ENCODE results near the gene TIMELESS.

TIMELESS gene

GRCh38 chr12:56484566-56484965 lies 35.3 kb upstream of the TIMELESS start:
- no peak overlapping the region for H3K9ac ChIP-seq (ENCODE audit: low read length)

DNA sequence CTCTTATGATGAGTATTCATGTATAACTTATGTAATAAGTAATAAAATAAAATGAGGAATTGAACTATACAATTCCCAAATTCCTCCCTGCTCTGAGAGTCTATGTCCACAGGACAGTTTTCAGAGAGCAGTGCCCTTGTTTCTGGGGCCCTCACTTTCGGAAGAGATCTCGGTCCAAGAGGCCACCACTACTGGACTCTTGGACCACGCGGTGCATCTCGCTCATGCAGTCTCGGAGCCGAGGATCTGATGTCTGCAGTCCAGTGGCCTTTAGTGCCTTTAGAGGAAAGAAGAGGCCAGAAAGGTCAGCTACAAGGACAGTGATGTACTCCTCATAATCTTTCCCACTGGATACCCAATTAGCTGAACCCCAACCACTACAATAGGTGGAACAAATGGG lies 30.4 kb upstream of the TIMELESS start:
- DNase-seq (ENCODE audit: low read depth): no peak
- H3K9ac ChIP-seq (ENCODE audit: low read length): no peak overlapping the region
- no peaks in the 10 kb centered on the region for H3K27me3 ChIP-seq (replicated peaks; ENCODE audit: control insufficient read depth, insufficient read depth, low read length)
- no peak overlapping the region for H3K4me3 ChIP-seq (ENCODE audit: low read length)
- H3K9me3 ChIP-seq (ENCODE audit: control insufficient read depth, low read length): no peaks in the 10 kb centered on the region
- H3K4me1 ChIP-seq (ENCODE audit: control insufficient read depth, insufficient read depth, low read length): no peaks in the 10 kb centered on the region
- no peaks in the 10 kb centered on the region for H3K36me3 ChIP-seq (ENCODE audit: control insufficient read depth, insufficient read depth, low read length, severe bottlenecking)

More at GRCh38 chr12:56484566-56484965, 35.3 kb upstream of the TIMELESS start:
- no peak for DNase-seq (ENCODE audit: low read depth)
- H3K4me1 ChIP-seq (ENCODE audit: control insufficient read depth, insufficient read depth, low read length): peaks cover 11% of the 10 kb centered on the region
- H3K27me3 ChIP-seq (replicated peaks; ENCODE audit: control insufficient read depth, insufficient read depth, low read length): peaks cover 24% of the 10 kb centered on the region
- H3K9me3 ChIP-seq (ENCODE audit: control insufficient read depth, low read length): peaks cover 3% of the 10 kb centered on the region
- H3K4me3 ChIP-seq (ENCODE audit: low read length): no peak overlapping the region
- no peaks in the 10 kb centered on the region for H3K36me3 ChIP-seq (ENCODE audit: control insufficient read depth, insufficient read depth, low read length, severe bottlenecking)

GRCh38 chr12:56477521-56478225 lies 28.4 kb upstream of the TIMELESS start:
- H3K36me3 ChIP-seq (ENCODE audit: control insufficient read depth, insufficient read depth, low read length, severe bottlenecking): no peaks in the 10 kb centered on the region
- no peaks in the 10 kb centered on the region for H3K9me3 ChIP-seq (ENCODE audit: control insufficient read depth, low read length)
- DNase-seq (ENCODE audit: low read depth): no peak
- no peak overlapping the region for H3K9ac ChIP-seq (ENCODE audit: low read length)
- H3K27me3 ChIP-seq (replicated peaks; ENCODE audit: control insufficient read depth, insufficient read depth, low read length): no peaks in the 10 kb centered on the region
- H3K4me3 ChIP-seq (ENCODE audit: low read length): no peak overlapping the region
- no peaks in the 10 kb centered on the region for H3K4me1 ChIP-seq (ENCODE audit: control insufficient read depth, insufficient read depth, low read length)

DNA sequence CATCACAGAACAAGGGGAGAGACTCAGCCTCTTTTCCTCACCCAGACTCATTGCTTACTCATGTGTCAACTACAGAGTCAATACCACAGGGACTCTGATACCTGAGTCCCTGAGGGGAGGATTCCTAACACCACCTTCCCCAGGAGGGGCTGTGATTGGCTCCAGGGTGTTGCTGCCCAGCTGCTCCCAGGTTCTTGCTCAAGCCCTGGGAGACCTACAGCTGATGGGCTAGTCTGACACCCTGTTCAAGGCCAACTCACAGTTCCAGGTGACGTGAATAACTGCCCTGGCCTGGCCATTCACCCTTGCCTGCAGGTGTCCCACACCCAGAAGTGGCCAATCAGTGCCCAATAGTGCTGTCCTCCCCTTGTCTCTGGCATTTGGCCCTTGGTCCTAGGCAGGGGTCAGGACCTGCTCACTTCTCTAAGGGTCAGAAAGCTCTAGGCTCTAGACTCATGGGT lies 27.8 kb upstream of the TIMELESS start:
- no peaks in the 10 kb centered on the region for H3K9me3 ChIP-seq (ENCODE audit: control insufficient read depth, low read length)
- H3K4me3 ChIP-seq (ENCODE audit: low read length): no peak overlapping the region
- no peaks in the 10 kb centered on the region for H3K4me1 ChIP-seq (ENCODE audit: control insufficient read depth, insufficient read depth, low read length)
- no peaks in the 10 kb centered on the region for H3K36me3 ChIP-seq (ENCODE audit: control insufficient read depth, insufficient read depth, low read length, severe bottlenecking)
- no peak overlapping the region for H3K9ac ChIP-seq (ENCODE audit: low read length)
- DNase-seq (ENCODE audit: low read depth): no peak
- no peaks in the 10 kb centered on the region for H3K27me3 ChIP-seq (replicated peaks; ENCODE audit: control insufficient read depth, insufficient read depth, low read length)

- DNase-seq (ENCODE audit: low read depth): no peak
- no peaks in the 10 kb centered on the region for H3K4me1 ChIP-seq (ENCODE audit: control insufficient read depth, insufficient read depth, low read length)
- H3K36me3 ChIP-seq (ENCODE audit: control insufficient read depth, insufficient read depth, low read length, severe bottlenecking): no peaks in the 10 kb centered on the region
- no peaks in the 10 kb centered on the region for H3K27me3 ChIP-seq (replicated peaks; ENCODE audit: control insufficient read depth, insufficient read depth, low read length)
- H3K9me3 ChIP-seq (ENCODE audit: control insufficient read depth, low read length): no peaks in the 10 kb centered on the region
- H3K4me3 ChIP-seq (ENCODE audit: low read length): no peak overlapping the region
- H3K9ac ChIP-seq (ENCODE audit: low read length): no peak overlapping the region
Measured at GRCh38 chr12:56476143-56476542, 26.9 kb upstream of the TIMELESS start.

DNA sequence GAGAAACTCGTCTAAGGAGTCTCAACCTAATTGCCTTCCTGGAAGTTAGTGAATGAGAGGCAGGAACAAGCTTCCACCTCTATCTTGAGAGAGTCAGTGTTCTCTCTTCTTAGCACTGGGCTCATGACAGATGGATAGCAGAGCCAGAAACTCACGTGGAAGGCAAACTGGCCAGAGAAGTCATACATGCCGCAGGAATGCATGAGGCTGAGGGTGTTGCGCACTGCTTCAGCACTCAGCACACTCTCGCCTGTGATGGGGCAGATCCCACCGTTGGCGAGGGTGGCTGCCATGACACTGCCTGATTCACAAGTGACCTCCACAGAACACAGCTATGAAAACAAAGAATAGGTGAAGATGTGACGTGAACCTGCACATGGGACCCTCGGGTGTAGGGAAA lies 25.2 kb upstream of the TIMELESS start:
- DNase-seq (ENCODE audit: low read depth): no peak

GRCh38 chr12:56469007-56469930 lies 20.0 kb upstream of the TIMELESS start:
- Histone ChIP-seq H3K9ac (ENCODE audit: low read length) (peak overlapping the region; percentile 97), H3K9me3 (ENCODE audit: control insufficient read depth, low read length) (no peaks in the 10 kb centered on the region), H3K4me3 (ENCODE audit: low read length) (peak overlapping the region; percentile 97), H3K27me3 (replicated peaks; ENCODE audit: control insufficient read depth, insufficient read depth, low read length) (no peaks in the 10 kb centered on the region), H3K36me3 (ENCODE audit: control insufficient read depth, insufficient read depth, low read length, severe bottlenecking) (no peaks in the 10 kb centered on the region), H3K4me1 (ENCODE audit: control insufficient read depth, insufficient read depth, low read length) (peaks cover 10% of the 10 kb centered on the region)
- no peak for DNase-seq (ENCODE audit: low read depth)

More for the DNA sequence above, 25.2 kb upstream of the TIMELESS start:
- H3K4me3 ChIP-seq (ENCODE audit: low read length): no peak overlapping the region
- H3K27me3 ChIP-seq (replicated peaks; ENCODE audit: control insufficient read depth, insufficient read depth, low read length): no peaks in the 10 kb centered on the region
- H3K4me1 ChIP-seq (ENCODE audit: control insufficient read depth, insufficient read depth, low read length): peaks cover 6% of the 10 kb centered on the region
- H3K9ac ChIP-seq (ENCODE audit: low read length): no peak overlapping the region
- no peaks in the 10 kb centered on the region for H3K36me3 ChIP-seq (ENCODE audit: control insufficient read depth, insufficient read depth, low read length, severe bottlenecking)
- no peaks in the 10 kb centered on the region for H3K9me3 ChIP-seq (ENCODE audit: control insufficient read depth, low read length)

- Histone ChIP-seq H3K36me3 (ENCODE audit: control insufficient read depth, insufficient read depth, low read length, severe bottlenecking) (no peaks in the 10 kb centered on the region), H3K27me3 (replicated peaks; ENCODE audit: control insufficient read depth, insufficient read depth, low read length) (no peaks in the 10 kb centered on the region), H3K4me1 (ENCODE audit: control insufficient read depth, insufficient read depth, low read length) (peaks cover 14% of the 10 kb centered on the region), H3K9me3 (ENCODE audit: control insufficient read depth, low read length) (no peaks in the 10 kb centered on the region), H3K9ac (ENCODE audit: low read length) (peak within 1 kb of the TSS; percentile 97), H3K4me3 (ENCODE audit: low read length) (peak within 1 kb of the TSS; percentile 97)
- peak; percentile 97 for DNase-seq (ENCODE audit: low read depth)
Measured at GRCh38 chr12:56468216-56469006, 19.2 kb upstream of the TIMELESS start, which contains the start of gene SPRYD4. SPRYD4 (plus strand) TSS chr12:56468578; CDS start chr12:56468592, 14 bp downstream.

DNA sequence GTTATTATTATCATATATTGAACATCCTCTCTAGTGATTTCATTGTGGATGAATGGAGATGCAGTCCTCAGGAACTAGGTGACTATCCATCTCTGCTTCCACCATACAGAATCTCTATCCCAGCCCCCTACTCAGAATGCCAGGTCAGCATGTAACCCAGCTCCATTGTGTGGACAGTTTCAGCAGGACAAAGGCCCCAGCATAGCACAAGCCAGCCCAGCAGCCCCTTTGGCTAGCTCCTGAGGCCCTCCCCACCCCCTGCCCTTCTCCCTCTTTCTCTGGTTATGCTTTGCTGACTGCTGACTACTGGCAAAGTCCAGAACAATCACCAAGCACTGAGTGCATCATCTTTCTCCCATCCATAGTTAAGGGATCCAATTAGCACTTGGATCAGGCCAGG lies 13.3 kb upstream of the TIMELESS start:
- H3K9me3 ChIP-seq (ENCODE audit: control insufficient read depth, low read length): no peaks in the 10 kb centered on the region
- no peaks in the 10 kb centered on the region for H3K27me3 ChIP-seq (replicated peaks; ENCODE audit: control insufficient read depth, insufficient read depth, low read length)
- H3K36me3 ChIP-seq (ENCODE audit: control insufficient read depth, insufficient read depth, low read length, severe bottlenecking): no peaks in the 10 kb centered on the region
- H3K9ac ChIP-seq (ENCODE audit: low read length): peak overlapping the region; percentile 19
- H3K4me3 ChIP-seq (ENCODE audit: low read length): no peak overlapping the region
- peaks cover 3% of the 10 kb centered on the region for H3K4me1 ChIP-seq (ENCODE audit: control insufficient read depth, insufficient read depth, low read length)
- no peak for DNase-seq (ENCODE audit: low read depth)

- DNase-seq (ENCODE audit: low read depth): peak; percentile 11
Measured at GRCh38 chr12:56461235-56462159, 12.3 kb upstream of the TIMELESS start.

More at GRCh38 chr12:56461235-56462159, 12.3 kb upstream of the TIMELESS start:
- H3K4me1 ChIP-seq (ENCODE audit: control insufficient read depth, insufficient read depth, low read length): peaks cover 3% of the 10 kb centered on the region
- H3K4me3 ChIP-seq (ENCODE audit: low read length): no peak overlapping the region
- no peak overlapping the region for H3K9ac ChIP-seq (ENCODE audit: low read length)
- H3K36me3 ChIP-seq (ENCODE audit: control insufficient read depth, insufficient read depth, low read length, severe bottlenecking): no peaks in the 10 kb centered on the region
- H3K27me3 ChIP-seq (replicated peaks; ENCODE audit: control insufficient read depth, insufficient read depth, low read length): no peaks in the 10 kb centered on the region
- no peaks in the 10 kb centered on the region for H3K9me3 ChIP-seq (ENCODE audit: control insufficient read depth, low read length)

Measured in adipocyte (in vitro differentiated cells).